ENCODE measurements around the gene TREM2. TPM values are rescaled to one million over a fixed set of nuclear protein-coding genes. Genes with fewer than 3 reads are reported as not detected.

TREM2 gene
- total RNA-seq, 1 donor from 2014 or later, result not detected

GRCh38 chr6:41161851-41162552 lies 914 bp downstream of the TREM2 start:
- DNase-seq (ENCODE audit: low spot score in 2 of 2, unreplicated experiment in 2 of 2), result no peak
- H3K4me3 Mint-ChIP-seq, result no peak overlapping the region
- no peak for TF ChIP-seq CTCF (IDR thresholded peaks at IDR 0.05; ENCODE audit: unreplicated experiment)

GRCh38 chr6:41161380-41161779 lies 1.5 kb downstream of the TREM2 start:
- H3K9me3 Mint-ChIP-seq, result no peaks in the 10 kb centered on the region
- DNase-seq (ENCODE audit: low spot score in 2 of 2, unreplicated experiment in 2 of 2), result no peak
- peaks cover 23% of the 10 kb centered on the region for H3K27me3 Mint-ChIP-seq (ENCODE audit: low read depth)
- H3K27ac Mint-ChIP-seq, result no peak overlapping the region
- H3K4me3 Mint-ChIP-seq, result no peak overlapping the region
- no peaks in the 10 kb centered on the region for H3K4me1 Mint-ChIP-seq
- H3K36me3 Mint-ChIP-seq, result no peaks in the 10 kb centered on the region
- TF ChIP-seq CTCF (IDR thresholded peaks at IDR 0.05; ENCODE audit: unreplicated experiment), result no peak

More at GRCh38 chr6:41161851-41162552, 914 bp downstream of the TREM2 start:
- Mint-ChIP-seq H3K9me3 (no peaks in the 10 kb centered on the region), H3K4me1 (no peaks in the 10 kb centered on the region), H3K27me3 (ENCODE audit: low read depth) (peaks cover 29% of the 10 kb centered on the region), H3K27ac (no peak overlapping the region), H3K36me3 (no peaks in the 10 kb centered on the region)

- TF ChIP-seq CTCF (IDR thresholded peaks at IDR 0.05; ENCODE audit: unreplicated experiment), result no peak
- H3K9me3 Mint-ChIP-seq, result no peaks in the 10 kb centered on the region
- H3K36me3 Mint-ChIP-seq, result no peaks in the 10 kb centered on the region
- no peak overlapping the region for H3K27ac Mint-ChIP-seq
- H3K4me1 Mint-ChIP-seq, result no peaks in the 10 kb centered on the region
- no peak for DNase-seq (ENCODE audit: low spot score in 2 of 2, unreplicated experiment in 2 of 2)
- H3K27me3 Mint-ChIP-seq (ENCODE audit: low read depth), result peaks cover 20% of the 10 kb centered on the region
- no peak overlapping the region for H3K4me3 Mint-ChIP-seq
Observed at GRCh38 chr6:41160933-41161332, 2.0 kb downstream of the TREM2 start.

GRCh38 chr6:41159415-41160082 lies 3.4 kb downstream of the TREM2 start:
- Mint-ChIP-seq H3K36me3 (no peaks in the 10 kb centered on the region), H3K27me3 (ENCODE audit: low read depth) (peaks cover 20% of the 10 kb centered on the region), H3K9me3 (no peaks in the 10 kb centered on the region), H3K27ac (no peak overlapping the region), H3K4me1 (peaks cover 9% of the 10 kb centered on the region), H3K4me3 (no peak overlapping the region)
- DNase-seq (ENCODE audit: low spot score in 2 of 2, unreplicated experiment in 2 of 2), result no peak
- no peak for TF ChIP-seq CTCF (IDR thresholded peaks at IDR 0.05; ENCODE audit: unreplicated experiment)

GRCh38 chr6:41157323-41157722 lies 5.6 kb downstream of the TREM2 start:
- Mint-ChIP-seq H3K9me3 (no peaks in the 10 kb centered on the region), H3K27me3 (ENCODE audit: low read depth) (peaks cover 8% of the 10 kb centered on the region), H3K4me3 (no peak overlapping the region), H3K27ac (no peak overlapping the region), H3K4me1 (peaks cover 9% of the 10 kb centered on the region), H3K36me3 (no peaks in the 10 kb centered on the region)
- DNase-seq (ENCODE audit: low spot score in 2 of 2, unreplicated experiment in 2 of 2), result no peak
- no peak for TF ChIP-seq CTCF (IDR thresholded peaks at IDR 0.05; ENCODE audit: unreplicated experiment)
